ENCODE data around the gene GFY. TPM values are rescaled to one million over a fixed set of nuclear protein-coding genes. Genes with fewer than 3 reads are reported as not detected.

The GFY gene
- total RNA-seq, 1 experiment from 2014 or later, result 0.34 TPM

DNA sequence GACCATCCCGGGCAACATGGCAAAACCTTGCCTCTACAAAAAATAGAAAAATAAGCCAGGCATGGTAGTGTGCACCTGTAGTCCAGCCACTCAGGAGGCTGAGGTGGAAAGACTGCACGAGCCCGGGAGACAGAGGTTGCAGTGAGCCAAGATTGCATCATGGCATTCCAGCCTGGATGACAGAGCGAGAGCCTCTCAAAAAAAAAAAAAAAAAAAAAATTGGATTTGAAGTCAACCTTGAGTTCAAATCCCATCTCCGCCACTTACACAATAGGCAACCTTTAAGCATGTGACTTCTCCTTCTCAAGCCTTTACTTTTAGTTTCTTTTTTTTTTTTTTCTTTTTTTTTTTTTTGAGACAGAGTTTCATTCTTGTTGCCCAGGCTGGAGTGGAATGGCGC is 25.2 kb upstream of the GFY start:
- H3K27ac ChIP-seq (ENCODE audit: low read length), result no peak overlapping the region
- no peaks in the 10 kb centered on the region for H4K20me1 ChIP-seq (ENCODE audit: insufficient read depth, low read depth, low read length)
- no peaks in the 10 kb centered on the region for H3K9me2 ChIP-seq (replicated peaks; ENCODE audit: insufficient read depth, low read length)
- no peaks in the 10 kb centered on the region for H3K36me3 ChIP-seq (ENCODE audit: insufficient read depth, low read length)
- peaks cover 30% of the 10 kb centered on the region for H3K4me1 ChIP-seq (ENCODE audit: low read length)
- no peaks in the 10 kb centered on the region for H3K27me3 ChIP-seq (ENCODE audit: low read length)
- H2AFZ ChIP-seq (ENCODE audit: low read length), result no peak overlapping the region
- H3K79me2 ChIP-seq (ENCODE audit: low read length), result no peaks in the 10 kb centered on the region
- DNase-seq, result no peak
- H3K9me3 ChIP-seq (ENCODE audit: low read length), result no peaks in the 10 kb centered on the region
- no peak overlapping the region for H3K4me3 ChIP-seq (ENCODE audit: low read length)
- no peak overlapping the region for H3K9ac ChIP-seq (ENCODE audit: low read length)
- no peak overlapping the region for H3K4me2 ChIP-seq (ENCODE audit: low read depth, low read length, poor library complexity, severe bottlenecking)

DNA sequence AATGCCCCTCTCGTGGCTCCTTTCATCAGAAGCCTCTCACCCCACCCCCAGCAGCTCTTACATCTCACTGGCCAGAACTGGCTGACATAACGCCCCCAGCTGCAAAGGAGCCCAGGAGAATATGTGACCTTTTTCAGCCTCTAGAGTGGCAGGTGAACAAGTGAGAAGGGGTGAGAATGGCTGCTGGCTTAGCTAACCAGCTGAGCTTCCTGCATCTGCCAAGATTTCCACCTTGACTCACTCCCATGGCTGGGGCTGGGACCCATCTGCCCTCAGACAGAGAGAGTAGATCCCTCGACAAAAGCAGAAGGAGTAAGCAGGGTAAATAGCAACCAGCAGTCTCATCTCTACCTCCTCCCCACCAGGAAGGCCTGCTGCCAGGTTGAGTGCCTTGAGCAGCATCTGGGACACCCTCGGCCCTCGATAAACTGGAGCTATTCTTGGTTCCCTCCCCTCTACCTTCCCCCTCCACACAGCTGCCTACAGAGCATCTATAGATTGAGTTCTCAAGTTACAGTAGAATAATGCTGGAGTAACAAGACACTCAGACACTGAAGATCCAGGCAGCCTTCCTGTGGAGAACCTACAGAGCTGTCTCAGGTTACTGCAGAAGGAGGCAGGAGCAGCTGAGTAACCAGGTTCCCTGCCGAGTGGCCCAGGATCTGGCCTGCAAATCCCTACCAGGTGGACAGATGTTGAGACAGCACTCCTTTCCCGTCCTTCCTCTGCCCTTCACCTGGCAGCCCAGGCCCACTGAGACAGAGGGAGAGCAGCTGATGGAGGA is 21.6 kb upstream of the GFY start:
- DNase-seq, result peak; percentile 97
- H3K4me2 ChIP-seq (ENCODE audit: low read depth, low read length, poor library complexity, severe bottlenecking), result peak overlapping the region; percentile 82
- no peak overlapping the region for H2AFZ ChIP-seq (ENCODE audit: low read length)

DNA sequence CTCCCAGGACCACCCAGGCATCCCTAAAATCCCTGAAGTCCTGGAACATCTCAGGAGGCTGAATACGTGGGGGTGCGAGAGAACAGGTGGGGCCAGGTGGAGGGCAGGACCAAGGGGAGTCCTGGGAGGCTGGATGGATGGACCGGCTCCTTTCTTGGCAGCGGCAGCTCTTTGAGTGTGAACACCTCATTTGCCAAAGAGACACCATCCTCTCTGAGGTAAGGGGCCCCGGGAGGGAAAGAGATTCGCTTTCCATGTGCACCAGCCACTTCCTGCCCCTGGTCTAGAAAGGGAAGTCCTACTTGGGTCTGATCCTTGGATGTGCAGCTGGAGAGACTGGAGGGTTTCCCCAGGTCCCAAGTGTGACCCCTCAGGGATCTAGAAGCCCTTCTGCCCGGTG is 18.1 kb upstream of the GFY start:
- Histone ChIP-seq H3K27ac (ENCODE audit: low read length) (no peak overlapping the region), H3K4me2 (ENCODE audit: low read depth, low read length, poor library complexity, severe bottlenecking) (no peak overlapping the region), H3K4me1 (ENCODE audit: low read length) (peaks cover 67% of the 10 kb centered on the region), H3K9ac (ENCODE audit: low read length) (no peak overlapping the region), H2AFZ (ENCODE audit: low read length) (no peak overlapping the region), H3K36me3 (ENCODE audit: insufficient read depth, low read length) (no peaks in the 10 kb centered on the region), H3K27me3 (ENCODE audit: low read length) (no peaks in the 10 kb centered on the region), H3K79me2 (ENCODE audit: low read length) (no peaks in the 10 kb centered on the region), H3K4me3 (ENCODE audit: low read length) (no peak overlapping the region), H3K9me3 (ENCODE audit: low read length) (no peaks in the 10 kb centered on the region), H3K9me2 (replicated peaks; ENCODE audit: insufficient read depth, low read length) (no peaks in the 10 kb centered on the region), H4K20me1 (ENCODE audit: insufficient read depth, low read depth, low read length) (no peaks in the 10 kb centered on the region)
- DNase-seq, result no peak

More for the DNA sequence above, 21.6 kb upstream of the GFY start:
- no peaks in the 10 kb centered on the region for H3K36me3 ChIP-seq (ENCODE audit: insufficient read depth, low read length)
- H3K27ac ChIP-seq (ENCODE audit: low read length), result peak overlapping the region; percentile 98
- no peaks in the 10 kb centered on the region for H3K9me3 ChIP-seq (ENCODE audit: low read length)
- H3K9ac ChIP-seq (ENCODE audit: low read length), result peak overlapping the region; percentile 74
- H3K4me1 ChIP-seq (ENCODE audit: low read length), result peaks cover 37% of the 10 kb centered on the region
- no peaks in the 10 kb centered on the region for H3K9me2 ChIP-seq (replicated peaks; ENCODE audit: insufficient read depth, low read length)
- peak overlapping the region; percentile 55 for H3K4me3 ChIP-seq (ENCODE audit: low read length)
- no peaks in the 10 kb centered on the region for H3K27me3 ChIP-seq (ENCODE audit: low read length)
- H4K20me1 ChIP-seq (ENCODE audit: insufficient read depth, low read depth, low read length), result no peaks in the 10 kb centered on the region
- no peaks in the 10 kb centered on the region for H3K79me2 ChIP-seq (ENCODE audit: low read length)

DNA sequence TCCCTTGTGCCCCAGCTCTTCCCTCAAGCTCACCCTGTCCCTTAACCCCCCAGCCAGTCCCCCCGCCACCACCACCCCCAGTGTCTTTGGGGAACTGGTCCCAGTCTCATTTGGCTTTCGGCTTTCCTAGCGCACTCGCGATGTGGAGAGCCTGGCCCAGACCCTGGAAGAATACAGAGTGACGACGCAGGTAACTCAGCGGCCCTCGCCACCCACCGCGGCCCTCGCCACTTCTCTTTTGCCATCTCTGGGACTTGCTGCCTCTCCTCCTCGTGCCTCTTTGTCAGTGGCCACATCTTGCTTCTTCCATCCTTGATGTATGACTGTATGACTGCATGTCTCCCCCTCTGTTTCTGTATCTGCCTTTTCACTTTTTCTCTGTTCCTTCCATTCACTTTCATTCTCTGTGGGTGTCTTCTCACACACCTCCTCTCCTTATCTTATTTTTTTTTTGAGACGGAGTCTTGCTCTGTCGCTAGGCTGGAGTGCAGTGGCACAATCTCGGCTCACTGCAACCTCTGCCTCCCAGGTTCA is 17.6 kb upstream of the GFY start:
- H3K9ac ChIP-seq (ENCODE audit: low read length), result no peak overlapping the region
- no peak overlapping the region for H3K4me3 ChIP-seq (ENCODE audit: low read length)
- no peak overlapping the region for H2AFZ ChIP-seq (ENCODE audit: low read length)
- DNase-seq, result no peak
- no peaks in the 10 kb centered on the region for H3K36me3 ChIP-seq (ENCODE audit: insufficient read depth, low read length)
- no peaks in the 10 kb centered on the region for H4K20me1 ChIP-seq (ENCODE audit: insufficient read depth, low read depth, low read length)
- H3K4me2 ChIP-seq (ENCODE audit: low read depth, low read length, poor library complexity, severe bottlenecking), result no peak overlapping the region
- H3K4me1 ChIP-seq (ENCODE audit: low read length), result peaks cover 65% of the 10 kb centered on the region
- H3K9me2 ChIP-seq (replicated peaks; ENCODE audit: insufficient read depth, low read length), result no peaks in the 10 kb centered on the region
- no peaks in the 10 kb centered on the region for H3K79me2 ChIP-seq (ENCODE audit: low read length)
- H3K27me3 ChIP-seq (ENCODE audit: low read length), result no peaks in the 10 kb centered on the region
- no peak overlapping the region for H3K27ac ChIP-seq (ENCODE audit: low read length)
- H3K9me3 ChIP-seq (ENCODE audit: low read length), result no peaks in the 10 kb centered on the region

DNA sequence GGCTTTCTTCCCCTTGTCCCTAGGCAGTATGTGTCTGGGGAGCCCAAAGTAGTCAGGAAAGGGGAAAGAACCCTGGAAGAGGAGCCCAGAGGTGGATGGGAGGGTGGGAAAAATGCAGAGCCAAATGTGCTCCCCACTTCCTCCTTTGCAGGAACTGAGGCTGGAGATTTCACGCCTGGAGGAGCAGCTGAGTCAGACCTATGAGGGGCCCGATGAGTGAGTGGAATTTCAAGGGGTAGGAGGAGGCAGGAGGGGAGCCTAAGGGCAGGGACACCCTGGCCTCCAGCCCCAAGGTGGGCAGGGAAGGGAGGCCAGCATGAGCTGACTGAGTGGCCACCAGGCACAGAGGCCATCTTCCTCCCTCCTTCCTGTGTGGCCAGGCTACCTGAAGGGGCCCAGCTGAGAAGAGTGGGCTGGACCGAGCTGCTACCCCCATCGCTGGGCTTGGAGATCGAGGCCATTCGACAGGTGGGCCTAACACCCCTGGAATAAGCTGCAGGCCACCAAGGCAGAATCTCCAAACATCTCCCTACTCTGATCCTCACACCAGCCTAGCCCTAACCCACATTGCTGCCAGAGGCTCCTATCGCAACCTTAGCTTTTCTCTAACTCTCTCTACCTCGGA is 16.3 kb upstream of the GFY start:
- H3K4me3 ChIP-seq (ENCODE audit: low read length), result peak overlapping the region; percentile 51
- peak; percentile 66 for DNase-seq

DNA sequence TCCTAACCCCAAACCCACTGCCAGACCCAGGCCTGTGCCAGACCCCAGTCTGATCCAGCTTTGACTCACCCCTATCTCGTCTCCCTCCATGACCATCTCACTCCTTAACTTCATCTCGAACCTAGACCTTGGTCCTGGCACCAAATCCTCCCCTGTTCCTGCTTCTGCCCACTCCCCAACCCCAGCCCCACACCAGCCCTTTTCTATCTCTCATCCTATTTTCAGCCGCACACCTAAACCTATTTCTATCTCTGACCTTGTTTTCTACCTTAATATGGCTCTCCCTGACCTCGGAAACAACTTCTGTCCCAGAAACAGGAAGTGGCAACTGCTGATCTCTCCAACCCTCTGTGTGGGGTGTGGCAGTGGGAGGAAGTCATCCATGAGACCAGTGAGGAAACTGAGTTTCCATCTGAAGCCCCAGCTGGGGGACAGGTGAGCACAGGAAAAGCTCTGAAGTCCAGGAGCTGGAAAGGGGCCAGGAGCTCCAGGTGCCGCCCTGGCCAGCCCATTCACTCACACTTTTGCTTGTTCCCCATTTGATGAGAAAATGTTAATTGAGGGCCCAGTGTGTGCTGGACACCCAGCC is 15.7 kb upstream of the GFY start:
- H3K9me3 ChIP-seq (ENCODE audit: low read length), result no peaks in the 10 kb centered on the region
- no peaks in the 10 kb centered on the region for H4K20me1 ChIP-seq (ENCODE audit: insufficient read depth, low read depth, low read length)
- peak overlapping the region; percentile 46 for H2AFZ ChIP-seq (ENCODE audit: low read length)
- DNase-seq, result peak; percentile 90
- H3K4me2 ChIP-seq (ENCODE audit: low read depth, low read length, poor library complexity, severe bottlenecking), result peak overlapping the region; percentile 72
- H3K4me3 ChIP-seq (ENCODE audit: low read length), result peak overlapping the region; percentile 51
- H3K4me1 ChIP-seq (ENCODE audit: low read length), result peaks cover 54% of the 10 kb centered on the region
- no peaks in the 10 kb centered on the region for H3K9me2 ChIP-seq (replicated peaks; ENCODE audit: insufficient read depth, low read length)
- H3K27me3 ChIP-seq (ENCODE audit: low read length), result no peaks in the 10 kb centered on the region
- no peaks in the 10 kb centered on the region for H3K79me2 ChIP-seq (ENCODE audit: low read length)
- H3K9ac ChIP-seq (ENCODE audit: low read length), result peak overlapping the region; percentile 65
- H3K27ac ChIP-seq (ENCODE audit: low read length), result peak overlapping the region; percentile 80
- H3K36me3 ChIP-seq (ENCODE audit: insufficient read depth, low read length), result no peaks in the 10 kb centered on the region

More for the DNA sequence above, 16.3 kb upstream of the GFY start:
- peak overlapping the region; percentile 65 for H3K9ac ChIP-seq (ENCODE audit: low read length)
- peak overlapping the region; percentile 80 for H3K27ac ChIP-seq (ENCODE audit: low read length)
- H3K4me1 ChIP-seq (ENCODE audit: low read length), result peaks cover 54% of the 10 kb centered on the region
- no peaks in the 10 kb centered on the region for H3K27me3 ChIP-seq (ENCODE audit: low read length)
- no peaks in the 10 kb centered on the region for H3K9me2 ChIP-seq (replicated peaks; ENCODE audit: insufficient read depth, low read length)
- no peak overlapping the region for H2AFZ ChIP-seq (ENCODE audit: low read length)
- H4K20me1 ChIP-seq (ENCODE audit: insufficient read depth, low read depth, low read length), result no peaks in the 10 kb centered on the region
- no peaks in the 10 kb centered on the region for H3K79me2 ChIP-seq (ENCODE audit: low read length)
- peak overlapping the region; percentile 72 for H3K4me2 ChIP-seq (ENCODE audit: low read depth, low read length, poor library complexity, severe bottlenecking)
- H3K36me3 ChIP-seq (ENCODE audit: insufficient read depth, low read length), result no peaks in the 10 kb centered on the region
- no peaks in the 10 kb centered on the region for H3K9me3 ChIP-seq (ENCODE audit: low read length)

DNA sequence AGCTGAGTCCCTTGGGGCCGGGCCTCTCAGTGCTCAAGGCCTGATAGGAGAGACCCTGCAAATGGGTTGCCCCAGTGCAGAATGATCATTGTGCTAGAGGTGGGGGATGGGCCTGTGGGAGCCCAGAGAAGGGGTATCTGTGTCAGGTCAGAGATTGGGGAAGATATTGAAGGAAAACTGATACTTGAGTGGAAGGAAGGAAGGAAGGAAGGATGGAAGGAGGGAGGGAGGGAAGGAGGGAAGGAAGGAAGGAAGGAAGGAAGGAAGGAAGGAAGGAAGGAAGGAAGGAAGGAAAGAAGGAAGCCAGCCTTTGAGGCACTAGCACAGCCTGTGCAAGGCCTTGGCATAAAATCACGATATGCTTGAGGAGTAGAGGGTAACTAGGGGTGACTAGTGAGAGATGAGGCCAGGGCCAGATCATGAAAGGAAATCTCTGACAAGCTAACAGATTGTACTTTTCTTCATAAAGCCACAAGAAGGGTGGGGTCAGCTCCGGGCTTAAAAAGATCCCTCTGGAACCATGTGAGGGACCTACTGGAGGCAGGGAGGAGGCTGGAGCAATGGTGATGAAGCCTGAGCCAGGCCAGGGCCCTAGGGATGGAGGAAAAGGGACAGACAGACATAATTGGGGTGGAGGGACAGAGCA is 13.4 kb upstream of the GFY start:
- no peaks in the 10 kb centered on the region for H4K20me1 ChIP-seq (ENCODE audit: insufficient read depth, low read depth, low read length)
- H3K9ac ChIP-seq (ENCODE audit: low read length), result peak overlapping the region; percentile 21
- no peaks in the 10 kb centered on the region for H3K9me3 ChIP-seq (ENCODE audit: low read length)
- peak overlapping the region; percentile 54; the same call in 1 of the 2 replicates for H3K27ac ChIP-seq (ENCODE audit: low read length)
- H3K4me1 ChIP-seq (ENCODE audit: low read length), result peaks cover 71% of the 10 kb centered on the region
- DNase-seq, result peak; percentile 69
- no peak overlapping the region for H3K4me3 ChIP-seq (ENCODE audit: low read length)
- H3K79me2 ChIP-seq (ENCODE audit: low read length), result no peaks in the 10 kb centered on the region
- H3K4me2 ChIP-seq (ENCODE audit: low read depth, low read length, poor library complexity, severe bottlenecking), result peak overlapping the region; percentile 1
- H3K27me3 ChIP-seq (ENCODE audit: low read length), result no peaks in the 10 kb centered on the region
- H3K9me2 ChIP-seq (replicated peaks; ENCODE audit: insufficient read depth, low read length), result no peaks in the 10 kb centered on the region
- peak overlapping the region; percentile 25; the same call in 1 of the 2 replicates for H2AFZ ChIP-seq (ENCODE audit: low read length)
- no peaks in the 10 kb centered on the region for H3K36me3 ChIP-seq (ENCODE audit: insufficient read depth, low read length)

DNA sequence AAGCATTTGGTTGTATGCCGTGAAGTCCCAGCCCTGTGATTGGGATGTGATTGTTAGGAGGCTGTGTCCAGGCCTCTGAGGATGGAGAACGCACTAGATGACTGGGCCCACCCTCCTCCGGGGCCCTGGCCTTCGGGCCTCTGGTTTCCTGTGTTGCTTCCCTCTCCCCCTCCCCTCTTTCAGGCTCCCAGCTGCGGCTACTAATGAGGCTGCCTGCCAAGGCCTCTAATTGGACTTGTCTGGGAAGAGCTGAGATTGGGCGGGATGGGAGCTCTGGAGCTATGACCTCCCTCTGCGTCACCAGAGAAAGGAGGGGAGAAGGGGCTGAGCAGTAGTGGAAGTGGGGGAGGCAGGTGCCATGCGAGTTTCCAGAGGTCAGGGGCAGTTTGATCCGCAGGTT is 11.8 kb upstream of the GFY start:
- H3K27ac ChIP-seq (ENCODE audit: low read length), result no peak overlapping the region
- H3K9me3 ChIP-seq (ENCODE audit: low read length), result no peaks in the 10 kb centered on the region
- no peak overlapping the region for H3K9ac ChIP-seq (ENCODE audit: low read length)
- H4K20me1 ChIP-seq (ENCODE audit: insufficient read depth, low read depth, low read length), result no peaks in the 10 kb centered on the region
- peaks cover 79% of the 10 kb centered on the region for H3K4me1 ChIP-seq (ENCODE audit: low read length)
- no peak overlapping the region for H3K4me3 ChIP-seq (ENCODE audit: low read length)
- H3K27me3 ChIP-seq (ENCODE audit: low read length), result no peaks in the 10 kb centered on the region
- no peaks in the 10 kb centered on the region for H3K9me2 ChIP-seq (replicated peaks; ENCODE audit: insufficient read depth, low read length)
- H3K79me2 ChIP-seq (ENCODE audit: low read length), result no peaks in the 10 kb centered on the region
- no peaks in the 10 kb centered on the region for H3K36me3 ChIP-seq (ENCODE audit: insufficient read depth, low read length)
- H2AFZ ChIP-seq (ENCODE audit: low read length), result no peak overlapping the region
- no peak overlapping the region for H3K4me2 ChIP-seq (ENCODE audit: low read depth, low read length, poor library complexity, severe bottlenecking)
- DNase-seq, result no peak

Measured in Karpas-422 (cell line).